GM21526 (cell line): ENCODE data around the gene MAP1A.
A peak's percentile ranks its signal among the peaks of the same experiment; 100 is the strongest.

Experiments used
- ATAC-seq: cut with Tn5 transposase; IDR thresholded peaks from one replicate; pipeline ENCODE4 v1.9.1; 2021; ENCODE audit warnings: moderate library complexity; ENCODE audit not compliant: unreplicated experiment, low FRiP score

MAP1A gene

DNA sequence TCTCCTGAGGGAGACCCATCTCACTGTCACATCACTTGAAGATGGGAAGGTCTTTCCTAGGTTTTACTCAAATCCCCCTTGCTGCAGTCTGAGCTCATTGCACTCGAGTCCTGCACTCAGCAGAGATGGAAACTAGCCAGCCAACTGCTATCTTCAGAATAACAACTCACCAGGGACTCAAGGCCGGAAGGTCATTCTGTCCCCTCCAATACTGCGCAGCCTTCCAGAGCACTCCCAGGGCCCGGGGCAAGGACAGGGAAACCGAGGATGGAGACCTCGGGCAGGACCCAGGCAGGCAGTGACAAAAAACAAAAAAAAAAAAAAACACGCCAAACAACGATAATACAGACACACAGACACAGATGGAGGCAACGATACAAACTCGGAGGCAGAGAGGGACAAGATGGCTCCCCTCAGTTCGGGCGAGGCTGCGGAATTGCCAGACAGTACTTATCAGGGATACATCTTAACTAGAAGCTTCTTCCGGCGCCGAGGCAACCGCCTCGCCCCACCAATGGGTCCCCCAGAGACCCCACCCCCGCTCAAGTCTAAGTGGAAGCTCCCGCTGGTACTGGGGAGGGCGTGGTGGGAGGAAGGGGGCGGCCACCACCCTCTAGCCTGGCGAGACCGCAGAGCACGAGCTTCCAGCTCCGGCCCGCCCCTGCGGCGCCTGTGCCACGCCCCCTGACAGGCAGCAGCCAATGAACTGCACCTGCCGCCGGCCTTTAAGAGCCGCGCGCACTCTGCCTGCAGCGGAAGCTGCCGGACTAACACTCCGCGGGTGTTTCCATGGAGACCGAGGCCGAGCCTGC lies 7.0 kb upstream of the MAP1A start:
- peak; percentile 95 for ATAC-seq

DNA sequence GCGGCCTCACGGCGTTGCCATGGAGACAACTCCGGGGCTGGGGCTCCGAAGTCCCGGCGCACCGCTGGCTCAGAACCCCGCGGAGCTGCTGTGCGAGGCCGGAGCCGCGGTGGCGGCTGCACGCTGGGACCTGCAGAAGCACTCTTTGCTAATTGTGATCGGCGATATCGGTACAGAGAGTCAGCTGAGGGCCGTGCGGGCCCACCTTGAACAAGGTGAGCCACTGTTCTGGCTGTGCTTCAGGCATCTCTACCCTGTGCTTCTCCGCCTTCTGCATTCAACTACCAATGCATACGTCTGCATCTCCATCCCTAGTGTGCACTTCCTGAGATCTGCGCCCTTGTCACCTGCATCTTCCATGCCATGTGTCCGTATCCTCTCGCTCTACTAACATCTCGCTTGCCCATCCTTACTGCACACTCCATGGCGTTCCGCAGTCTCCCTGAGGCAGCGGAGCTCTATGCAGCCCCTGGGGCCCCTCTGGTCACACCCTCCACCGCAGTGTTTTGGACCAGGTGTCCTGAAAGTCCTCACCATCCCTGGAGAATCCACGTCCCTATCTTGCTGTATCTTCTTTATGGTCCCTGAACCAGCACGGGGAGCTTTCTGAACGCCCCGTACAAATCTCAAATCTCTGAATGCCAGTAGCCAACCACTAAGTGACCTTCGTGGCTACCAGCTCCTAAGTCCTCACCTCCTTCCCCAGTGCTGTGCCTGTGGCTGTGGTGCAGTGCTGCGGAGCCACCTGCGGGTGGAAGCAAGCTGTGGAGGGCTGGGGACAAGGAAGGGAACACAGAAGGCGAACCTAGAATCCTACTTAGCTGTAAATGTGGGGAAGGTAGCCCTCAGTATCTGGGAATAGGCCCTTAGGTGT lies 6.2 kb upstream of the MAP1A start:
- peak; percentile 19 for ATAC-seq

DNA sequence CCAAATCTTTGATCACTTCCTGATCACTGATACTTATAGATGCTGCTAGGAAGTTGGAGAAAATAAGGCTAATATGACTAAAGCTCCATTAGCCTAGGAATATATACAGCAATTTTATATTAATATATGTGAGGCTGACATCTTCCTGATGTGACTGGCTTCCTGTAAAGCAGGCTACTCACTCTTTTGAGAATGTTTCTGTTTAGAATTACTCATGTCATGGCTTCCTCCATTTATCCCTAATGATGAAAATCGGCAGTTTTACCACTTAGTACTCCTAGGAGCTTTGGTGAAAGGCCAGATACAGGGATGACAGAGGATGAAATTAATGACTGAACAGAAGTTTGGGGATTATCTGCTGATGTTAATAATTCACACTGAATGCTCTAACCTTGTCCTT lies 3.9 kb upstream of the MAP1A start:
- ATAC-seq: no peak

DNA sequence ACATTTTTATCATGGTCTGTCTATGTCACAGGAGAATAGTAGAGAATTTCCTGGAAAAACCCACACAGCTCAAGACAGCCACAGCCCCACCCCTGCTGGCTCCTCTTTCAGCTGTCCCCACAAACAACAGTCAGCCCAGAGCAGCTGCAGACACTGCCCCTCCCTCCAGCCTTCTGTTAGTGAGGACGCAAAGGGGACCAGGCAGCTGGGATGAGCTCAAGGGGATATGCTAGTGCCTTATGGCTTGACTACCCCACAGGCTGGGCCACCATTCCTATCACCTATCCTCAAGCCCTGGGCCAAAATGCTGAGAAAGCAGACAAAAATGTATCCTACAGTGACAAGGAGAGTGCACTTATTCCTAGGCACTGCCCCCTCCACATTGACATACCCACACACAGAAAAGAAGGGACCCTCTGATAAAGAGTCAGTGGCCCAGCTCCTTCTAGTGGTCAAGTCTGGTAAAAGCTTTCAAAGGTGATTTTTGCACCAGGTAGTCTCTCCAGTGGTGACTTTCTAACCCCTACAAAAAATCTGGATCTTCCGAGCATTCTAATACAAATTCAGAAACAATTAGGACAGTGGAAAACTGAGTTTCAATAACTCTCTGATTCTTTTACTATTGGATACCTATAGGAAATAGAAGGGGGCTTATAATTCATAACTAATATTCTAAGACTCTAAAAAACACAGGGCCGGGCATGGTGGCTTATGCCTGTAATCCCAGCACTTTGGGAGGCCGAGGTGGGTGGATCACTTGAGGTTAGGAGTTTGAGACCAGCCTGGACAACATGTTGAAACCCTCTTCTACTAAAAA lies 3.0 kb upstream of the MAP1A start:
- ATAC-seq: no peak

DNA sequence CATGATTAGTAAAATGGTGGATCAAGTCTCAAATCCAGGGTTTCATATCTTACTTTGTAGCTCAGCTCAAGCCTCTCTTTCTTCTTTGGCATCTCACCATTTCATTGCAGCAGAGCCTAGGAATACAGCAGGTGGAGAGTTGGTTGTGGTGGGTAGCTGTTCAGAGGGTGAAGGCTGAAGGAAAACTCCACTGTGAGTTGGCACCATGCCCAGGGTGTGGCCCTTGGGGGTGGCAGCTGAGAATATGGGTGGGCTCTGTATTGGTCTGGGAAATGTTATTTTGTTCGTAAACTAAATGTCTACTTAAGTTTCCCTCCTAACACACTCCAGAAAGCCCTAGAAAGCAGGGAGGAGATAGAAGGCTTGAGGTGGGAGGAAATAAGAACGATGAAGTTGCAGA lies 1.7 kb upstream of the MAP1A start:
- no peak for ATAC-seq

DNA sequence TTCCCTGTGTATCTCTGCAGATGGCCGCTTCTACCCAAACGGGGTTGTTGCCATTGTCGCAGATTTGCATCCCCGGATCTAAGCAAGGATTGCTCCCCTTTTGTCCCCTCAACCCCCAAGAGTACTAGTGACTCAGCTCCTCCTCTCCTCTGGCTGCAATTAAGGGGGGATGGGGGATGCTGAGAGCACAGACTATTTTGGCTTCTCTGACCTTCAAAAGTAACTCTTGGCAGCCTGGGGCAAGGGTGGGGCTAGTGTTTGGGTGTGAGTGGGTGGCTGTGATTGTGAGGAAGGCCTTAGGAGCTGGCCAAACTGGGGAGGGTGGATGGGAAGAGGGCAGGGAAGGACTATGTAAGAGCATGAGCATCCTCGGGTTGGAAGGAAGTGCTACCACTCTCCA lies 1.2 kb upstream of the MAP1A start:
- ATAC-seq: no peak

DNA sequence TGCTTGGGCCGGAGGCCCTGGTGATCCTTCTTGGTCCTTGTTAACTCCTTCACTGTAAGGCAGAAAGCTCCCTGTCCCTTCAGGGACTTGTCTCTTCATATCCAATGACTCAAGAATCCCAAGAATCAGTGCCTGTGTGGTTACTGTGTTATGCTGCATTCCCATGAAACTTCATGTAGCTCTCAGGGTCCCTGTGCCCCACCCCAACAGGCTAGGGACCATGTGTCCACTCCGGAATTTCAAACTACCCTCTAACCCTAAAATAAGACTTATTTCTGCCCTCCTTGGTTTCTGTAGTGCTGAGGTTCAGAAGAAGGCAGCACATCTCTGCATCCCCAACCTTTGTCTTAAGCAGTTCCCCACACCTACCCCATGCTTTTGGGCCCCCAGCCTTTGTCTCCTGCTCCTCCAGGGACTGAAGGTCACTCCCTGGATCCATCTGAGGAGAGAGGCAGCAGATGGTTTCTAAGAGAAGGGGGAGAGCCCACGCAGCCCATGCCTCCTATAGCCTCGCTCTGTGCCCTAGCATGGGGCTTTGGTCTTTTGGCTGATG lies 531 bp upstream of the MAP1A start:
- ATAC-seq: no peak

DNA sequence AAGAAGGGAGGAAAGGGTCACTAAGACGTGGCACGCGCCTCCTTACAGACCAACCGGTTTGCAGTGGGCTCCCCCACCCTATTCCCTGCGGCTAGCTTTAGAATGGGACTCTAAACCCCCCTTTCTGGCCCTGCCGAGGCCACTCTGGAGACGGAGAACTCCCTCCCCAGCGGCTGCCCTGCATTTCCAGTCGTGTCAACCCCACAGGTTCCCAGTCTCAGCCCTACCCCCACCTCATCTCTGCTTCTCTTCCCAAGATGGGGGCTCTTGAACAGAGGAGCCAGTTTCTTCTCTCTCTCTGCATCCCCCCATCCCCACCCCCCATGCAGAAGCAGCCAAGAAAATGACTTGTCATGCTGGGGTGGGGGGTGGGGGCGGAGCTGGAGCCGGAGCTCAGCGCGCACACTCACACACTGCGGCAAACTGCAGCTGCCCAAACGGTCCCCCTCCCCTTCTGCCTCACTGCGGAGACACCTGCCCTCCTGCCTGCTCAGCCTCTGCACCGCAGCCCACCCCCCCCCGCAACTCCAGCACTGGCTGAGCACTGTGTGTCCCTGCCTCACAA lies 871 bp downstream of the MAP1A start:
- ATAC-seq: no peak

DNA sequence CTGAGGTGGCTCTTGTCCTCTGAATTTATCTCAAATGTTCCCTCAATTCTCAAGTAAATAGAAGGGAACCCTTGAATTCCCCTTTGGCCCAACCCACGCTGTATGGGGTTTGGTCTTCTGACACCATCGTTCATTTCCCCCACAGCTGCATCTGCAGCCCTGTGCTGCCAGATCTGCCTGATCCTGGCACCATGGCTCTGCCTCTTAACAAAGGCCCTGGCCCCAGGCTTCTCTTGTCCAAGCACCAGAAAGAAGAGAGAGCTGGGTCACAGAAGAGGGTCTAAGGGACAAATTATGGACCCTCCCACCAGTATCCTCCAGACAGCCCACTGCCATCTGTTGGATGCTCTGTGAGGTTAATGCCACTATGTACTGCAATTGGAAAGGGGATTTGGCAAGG lies 1.8 kb downstream of the MAP1A start:
- ATAC-seq: no peak

DNA sequence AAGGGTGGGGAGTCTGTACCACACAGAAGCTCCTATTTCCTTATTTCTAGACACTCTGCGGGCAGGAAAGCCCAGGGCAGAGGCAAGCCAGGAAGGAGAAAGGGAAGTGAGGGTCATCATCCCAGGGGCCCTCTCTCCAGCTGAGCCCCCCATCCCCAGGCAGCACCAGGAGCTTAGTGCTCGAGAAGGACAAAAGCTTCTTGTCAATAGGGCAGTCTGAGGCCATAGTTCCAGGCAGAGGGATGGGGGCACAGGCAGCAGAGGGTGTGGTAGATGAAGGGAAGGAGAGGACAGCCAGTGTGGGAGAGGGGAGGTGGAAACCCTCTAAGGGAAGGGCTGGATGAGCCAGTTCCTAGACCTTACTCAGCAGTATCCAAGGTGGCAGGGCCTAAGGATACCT lies 2.7 kb downstream of the MAP1A start:
- ATAC-seq: no peak

DNA sequence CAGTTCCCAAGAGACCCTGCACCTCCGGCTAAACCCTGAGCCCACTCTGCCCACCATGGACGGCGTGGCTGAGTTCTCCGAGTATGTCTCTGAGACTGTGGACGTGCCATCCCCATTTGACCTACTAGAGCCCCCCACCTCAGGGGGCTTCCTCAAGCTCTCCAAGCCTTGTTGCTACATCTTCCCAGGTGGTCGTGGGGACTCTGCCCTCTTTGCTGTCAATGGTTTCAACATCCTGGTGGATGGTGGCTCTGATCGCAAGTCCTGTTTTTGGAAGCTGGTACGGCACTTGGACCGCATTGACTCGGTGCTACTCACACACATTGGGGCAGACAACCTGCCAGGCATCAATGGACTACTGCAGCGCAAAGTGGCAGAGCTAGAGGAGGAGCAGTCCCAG lies 4.0 kb downstream of the MAP1A start:
- no peak for ATAC-seq

DNA sequence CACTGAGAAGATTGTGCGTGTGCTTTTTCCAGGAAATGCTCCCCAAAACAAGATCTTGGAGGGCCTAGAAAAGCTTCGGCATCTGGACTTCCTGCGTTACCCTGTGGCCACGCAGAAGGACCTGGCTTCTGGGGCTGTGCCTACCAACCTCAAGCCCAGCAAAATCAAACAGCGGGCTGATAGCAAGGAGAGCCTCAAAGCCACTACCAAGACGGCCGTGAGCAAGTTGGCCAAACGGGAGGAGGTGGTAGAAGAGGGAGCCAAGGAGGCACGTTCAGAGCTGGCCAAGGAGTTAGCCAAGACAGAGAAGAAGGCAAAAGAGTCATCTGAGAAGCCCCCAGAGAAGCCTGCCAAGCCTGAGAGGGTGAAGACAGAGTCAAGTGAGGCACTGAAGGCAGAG lies 4.8 kb downstream of the MAP1A start:
- ATAC-seq: no peak

DNA sequence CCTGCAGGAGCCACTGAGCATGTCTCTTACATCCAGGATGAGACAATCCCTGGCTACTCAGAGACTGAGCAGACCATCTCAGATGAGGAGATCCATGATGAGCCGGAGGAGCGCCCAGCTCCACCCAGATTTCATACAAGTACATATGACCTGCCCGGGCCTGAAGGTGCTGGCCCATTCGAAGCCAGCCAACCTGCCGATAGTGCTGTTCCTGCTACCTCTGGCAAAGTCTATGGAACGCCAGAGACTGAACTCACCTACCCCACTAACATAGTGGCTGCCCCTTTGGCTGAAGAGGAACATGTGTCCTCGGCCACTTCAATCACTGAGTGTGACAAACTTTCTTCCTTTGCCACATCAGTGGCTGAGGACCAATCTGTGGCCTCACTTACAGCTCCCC lies 6.2 kb downstream of the MAP1A start:
- ATAC-seq: no peak

DNA sequence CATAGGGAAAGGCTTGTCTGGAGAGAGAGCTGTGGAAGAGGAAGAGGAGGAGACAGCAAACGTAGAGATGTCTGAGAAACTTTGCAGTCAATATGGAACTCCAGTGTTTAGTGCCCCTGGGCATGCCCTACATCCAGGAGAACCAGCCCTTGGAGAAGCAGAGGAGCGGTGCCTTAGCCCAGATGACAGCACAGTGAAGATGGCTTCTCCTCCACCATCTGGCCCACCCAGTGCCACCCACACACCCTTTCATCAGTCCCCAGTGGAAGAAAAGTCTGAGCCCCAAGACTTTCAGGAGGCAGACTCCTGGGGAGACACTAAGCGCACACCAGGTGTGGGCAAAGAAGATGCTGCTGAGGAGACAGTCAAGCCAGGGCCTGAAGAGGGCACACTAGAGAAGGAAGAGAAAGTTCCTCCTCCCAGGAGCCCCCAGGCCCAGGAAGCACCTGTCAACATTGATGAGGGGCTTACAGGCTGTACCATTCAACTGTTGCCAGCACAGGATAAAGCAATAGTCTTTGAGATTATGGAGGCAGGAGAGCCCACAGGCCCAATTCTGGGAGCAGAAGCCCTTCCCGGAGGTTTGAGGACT lies 6.9 kb downstream of the MAP1A start:
- no peak for ATAC-seq

DNA sequence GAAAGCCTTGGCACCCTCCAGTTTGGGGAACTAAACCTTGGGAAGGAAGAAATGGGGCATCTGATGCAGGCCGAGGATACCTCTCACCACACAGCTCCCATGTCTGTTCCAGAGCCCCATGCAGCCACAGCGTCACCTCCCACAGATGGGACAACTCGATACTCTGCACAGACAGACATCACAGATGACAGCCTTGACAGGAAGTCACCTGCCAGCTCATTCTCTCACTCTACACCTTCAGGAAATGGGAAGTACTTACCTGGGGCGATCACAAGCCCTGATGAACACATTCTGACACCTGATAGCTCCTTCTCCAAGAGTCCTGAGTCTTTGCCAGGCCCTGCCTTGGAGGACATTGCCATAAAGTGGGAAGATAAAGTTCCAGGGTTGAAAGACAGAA lies 7.7 kb downstream of the MAP1A start:
- ATAC-seq: no peak

DNA sequence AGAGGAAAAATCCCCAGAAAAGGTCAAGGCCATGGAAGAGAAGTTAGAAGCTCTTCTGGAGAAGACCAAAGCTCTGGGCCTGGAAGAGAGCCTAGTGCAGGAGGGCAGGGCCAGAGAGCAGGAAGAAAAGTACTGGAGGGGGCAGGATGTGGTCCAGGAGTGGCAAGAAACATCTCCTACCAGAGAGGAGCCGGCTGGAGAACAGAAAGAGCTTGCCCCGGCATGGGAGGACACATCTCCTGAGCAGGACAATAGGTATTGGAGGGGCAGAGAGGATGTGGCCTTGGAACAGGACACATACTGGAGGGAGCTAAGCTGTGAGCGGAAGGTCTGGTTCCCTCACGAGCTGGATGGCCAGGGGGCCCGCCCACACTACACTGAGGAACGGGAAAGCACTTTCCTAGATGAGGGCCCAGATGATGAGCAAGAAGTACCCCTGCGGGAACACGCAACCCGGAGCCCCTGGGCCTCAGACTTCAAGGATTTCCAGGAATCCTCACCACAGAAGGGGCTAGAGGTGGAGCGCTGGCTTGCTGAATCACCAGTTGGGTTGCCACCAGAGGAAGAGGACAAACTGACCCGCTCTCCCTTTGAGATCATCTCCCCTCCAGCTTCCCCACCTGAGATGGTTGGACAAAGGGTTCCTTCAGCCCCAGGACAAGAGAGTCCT lies 9.0 kb downstream of the MAP1A start:
- no peak for ATAC-seq

DNA sequence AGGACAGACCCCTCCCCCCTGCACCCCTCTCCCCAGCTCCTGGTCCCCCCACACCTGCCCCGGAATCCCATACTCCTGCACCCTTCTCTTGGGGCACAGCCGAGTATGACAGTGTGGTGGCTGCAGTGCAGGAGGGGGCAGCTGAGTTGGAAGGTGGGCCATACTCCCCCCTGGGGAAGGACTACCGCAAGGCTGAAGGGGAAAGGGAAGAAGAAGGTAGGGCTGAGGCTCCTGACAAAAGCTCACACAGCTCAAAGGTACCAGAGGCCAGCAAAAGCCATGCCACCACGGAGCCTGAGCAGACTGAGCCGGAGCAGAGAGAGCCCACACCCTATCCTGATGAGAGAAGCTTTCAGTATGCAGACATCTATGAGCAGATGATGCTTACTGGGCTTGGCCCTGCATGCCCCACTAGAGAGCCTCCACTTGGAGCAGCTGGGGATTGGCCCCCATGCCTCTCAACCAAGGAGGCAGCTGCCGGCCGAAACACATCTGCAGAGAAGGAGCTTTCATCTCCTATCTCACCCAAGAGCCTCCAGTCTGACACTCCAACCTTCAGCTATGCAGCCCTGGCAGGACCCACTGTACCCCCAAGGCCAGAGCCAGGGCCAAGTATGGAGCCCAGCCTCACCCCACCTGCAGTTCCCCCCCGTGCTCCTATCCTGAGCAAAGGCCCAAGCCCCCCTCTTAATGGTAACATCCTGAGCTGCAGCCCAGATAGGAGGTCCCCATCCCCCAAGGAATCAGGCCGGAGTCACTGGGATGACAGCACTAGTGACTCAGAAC lies 9.8 kb downstream of the MAP1A start:
- no peak for ATAC-seq

DNA sequence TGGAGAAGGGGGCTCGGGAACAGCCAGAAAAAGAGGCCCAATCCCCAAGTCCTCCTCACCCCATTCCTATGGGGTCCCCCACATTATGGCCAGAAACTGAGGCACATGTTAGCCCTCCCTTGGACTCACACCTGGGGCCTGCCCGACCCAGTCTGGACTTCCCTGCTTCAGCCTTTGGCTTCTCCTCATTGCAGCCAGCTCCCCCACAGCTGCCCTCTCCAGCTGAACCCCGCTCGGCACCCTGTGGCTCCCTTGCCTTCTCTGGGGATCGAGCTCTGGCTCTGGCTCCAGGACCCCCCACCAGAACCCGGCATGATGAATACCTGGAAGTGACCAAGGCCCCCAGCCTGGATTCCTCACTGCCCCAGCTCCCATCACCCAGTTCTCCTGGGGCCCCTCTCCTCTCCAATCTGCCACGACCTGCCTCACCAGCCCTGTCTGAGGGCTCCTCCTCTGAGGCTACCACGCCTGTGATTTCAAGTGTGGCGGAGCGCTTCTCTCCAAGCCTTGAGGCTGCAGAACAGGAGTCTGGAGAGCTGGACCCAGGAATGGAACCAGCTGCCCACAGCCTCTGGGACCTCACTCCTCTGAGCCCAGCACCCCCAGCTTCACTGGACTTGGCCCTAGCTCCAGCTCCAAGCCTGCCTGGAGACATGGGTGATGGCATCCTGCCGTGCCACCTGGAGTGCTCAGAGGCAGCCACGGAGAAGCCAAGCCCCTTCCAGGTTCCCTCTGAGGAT lies 10.6 kb downstream of the MAP1A start:
- no peak for ATAC-seq
